ENCODE results near the gene WWOX. TPM values are rescaled to one million over a fixed set of nuclear protein-coding genes. Genes with fewer than 3 reads are reported as not detected.

Gene WWOX
- total and polyA plus RNA-seq, 2 of the 13 experiments (the other 11 are each of a cell fraction or from before 2014, with no cell fraction given): 9.1 to 37.4 TPM

- ATAC-seq: peak; percentile 53
These were observed 23.7 kb upstream of the WWOX start for GRCh38 chr16:78075800-78076199.

GRCh38 chr16:78081341-78081740 lies 18.1 kb upstream of the WWOX start:
- in situ Hi-C loops (cut with HindIII; ENCODE audit: extremely low pct_ligation_motif_present, low pct_unique_long_range_greater_than_20kb): no loop called here
- TF ChIP-seq MYC (CRISPR knock-in tag; IDR thresholded peaks at IDR 0.05; ENCODE audit: borderline replicate concordance): no peak
- TF ChIP-seq, protein P1, sequence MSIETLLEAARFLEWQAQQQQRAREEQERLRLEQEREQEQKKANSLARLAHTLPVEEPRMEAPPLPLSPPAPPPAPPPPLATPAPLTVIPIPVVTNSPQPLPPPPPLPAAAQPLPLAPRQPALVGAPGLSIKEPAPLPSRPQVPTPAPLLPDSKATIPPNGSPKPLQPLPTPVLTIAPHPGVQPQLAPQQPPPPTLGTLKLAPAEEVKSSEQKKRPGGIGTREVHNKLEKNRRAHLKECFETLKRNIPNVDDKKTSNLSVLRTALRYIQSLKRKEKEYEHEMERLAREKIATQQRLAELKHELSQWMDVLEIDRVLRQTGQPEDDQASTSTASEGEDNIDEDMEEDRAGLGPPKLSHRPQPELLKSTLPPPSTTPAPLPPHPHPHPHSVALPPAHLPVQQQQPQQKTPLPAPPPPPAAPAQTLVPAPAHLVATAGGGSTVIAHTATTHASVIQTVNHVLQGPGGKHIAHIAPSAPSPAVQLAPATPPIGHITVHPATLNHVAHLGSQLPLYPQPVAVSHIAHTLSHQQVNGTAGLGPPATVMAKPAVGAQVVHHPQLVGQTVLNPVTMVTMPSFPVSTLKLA (IDR thresholded peaks at IDR 0.05): peak; percentile 98
- H3K79me2 ChIP-seq (ENCODE audit: insufficient read depth, low read length): no peaks in the 10 kb centered on the region
- intact Hi-C loops (cut with micrococcal nuclease; ENCODE audit: unreplicated experiment): no loop called here
- H3K4me3 ChIP-seq (replicated peaks in 1 of 3; ENCODE audit: insufficient read depth in 1 of 3, low read depth in 2 of 3, low read length in 3 of 3): no peak overlapping the region
- no peaks in the 10 kb centered on the region for H3K4me1 ChIP-seq (ENCODE audit: insufficient read depth, low read length)
- CTCF ChIA-PET (ENCODE audit: low intra/inter-chr PET ratio, low total read pairs): no interaction called here
- FAIRE-seq (no peak), ATAC-seq (no peak), DNase-seq (ENCODE audit: low spot score) (no peak)
- no peaks in the 10 kb centered on the region for H4K20me1 ChIP-seq (ENCODE audit: insufficient read depth, low read length)
- H3K9ac ChIP-seq (ENCODE audit: insufficient read depth, low read depth, low read length): no peak overlapping the region
- H3K27me3 ChIP-seq (ENCODE audit: control insufficient read depth in 1 of 2, insufficient read depth in 2 of 2, low read length in 2 of 2): 0 out of 5 replicates have a peak, but pooled peaks cover 0 to 4% of the 10 kb centered on the region in 2 experiments
- 30% methylated on average over 4 of the region's 4 CpGs for WGBS (ENCODE audit: low lambda C conversion rate)
- BruUV-seq (replicated peaks): no TSS peak
- no peaks in the 10 kb centered on the region for H3K9me3 ChIP-seq (ENCODE audit: low read length)
- POLR2A ChIA-PET: no interaction called here
- no peaks in the 10 kb centered on the region for H3K36me3 ChIP-seq (replicated peaks in 1 of 2; ENCODE audit: control insufficient read depth in 1 of 2, insufficient read depth in 2 of 2, low read length in 2 of 2)
- H2AFZ ChIP-seq (ENCODE audit: low read length): no peak overlapping the region
- no peak overlapping the region for H3K27ac ChIP-seq (ENCODE audit: extremely low read length, insufficient read depth, low read length)
- no peak overlapping the region for H3K4me2 ChIP-seq (ENCODE audit: low read depth, low read length)

More at GRCh38 chr16:78075800-78076199, 23.7 kb upstream of the WWOX start:
- intact Hi-C loops (cut with micrococcal nuclease; ENCODE audit: unreplicated experiment) (no loop called here), in situ Hi-C loops (cut with HindIII; ENCODE audit: extremely low pct_ligation_motif_present, low pct_unique_long_range_greater_than_20kb) (no loop called here)
- no TSS peak for BruUV-seq (replicated peaks)
- no peaks in the 10 kb centered on the region for H3K27me3 ChIP-seq (ENCODE audit: control insufficient read depth in 1 of 2, insufficient read depth in 2 of 2, low read length in 2 of 2)
- POLR2A ChIA-PET: no interaction called here
- H4K20me1 ChIP-seq (ENCODE audit: insufficient read depth, low read length): no peaks in the 10 kb centered on the region
- peaks cover 8% of the 10 kb centered on the region; the same call in 1 of the 2 replicates for H3K4me1 ChIP-seq (ENCODE audit: insufficient read depth, low read length)
- no peak overlapping the region for H3K27ac ChIP-seq (ENCODE audit: extremely low read length, insufficient read depth, low read length)
- H3K4me3 ChIP-seq (replicated peaks in 1 of 3; ENCODE audit: insufficient read depth in 1 of 3, low read depth in 2 of 3, low read length in 3 of 3): no peak overlapping the region
- WGBS (ENCODE audit: low lambda C conversion rate): 3% methylated on average over 3 of the region's 3 CpGs
- no peaks in the 10 kb centered on the region for H3K79me2 ChIP-seq (ENCODE audit: insufficient read depth, low read length)
- DNase-seq (ENCODE audit: low spot score) (no peak), FAIRE-seq (no peak)
- TF ChIP-seq NFRKB (IDR thresholded peaks at IDR 0.05) (no peak), TCF7 (IDR thresholded peaks at IDR 0.05; ENCODE audit: low read depth) (no peak), ESRRA (CRISPR knock-in tag; IDR thresholded peaks at IDR 0.05; ENCODE audit: low read depth) (no peak), TARDBP (CRISPR knock-in tag; IDR thresholded peaks at IDR 0.05) (no peak), ZNF660 (CRISPR knock-in tag; IDR thresholded peaks at IDR 0.05; ENCODE audit: borderline replicate concordance, low read depth) (no peak), SAFB2 (CRISPR knock-in tag; IDR thresholded peaks at IDR 0.05; ENCODE audit: borderline replicate concordance, low read depth) (no peak), E2F5 (CRISPR knock-in tag; conservative IDR thresholded peaks at IDR 0.05) (no peak), EEA1 (CRISPR knock-in tag; IDR thresholded peaks at IDR 0.05; ENCODE audit: borderline replicate concordance) (no peak), ZNF614 (CRISPR knock-in tag; IDR thresholded peaks at IDR 0.05; ENCODE audit: borderline replicate concordance) (no peak)
- H2AFZ ChIP-seq (ENCODE audit: low read length): no peak overlapping the region
- no peak overlapping the region for H3K4me2 ChIP-seq (ENCODE audit: low read depth, low read length)
- no peak overlapping the region for H3K9ac ChIP-seq (ENCODE audit: insufficient read depth, low read depth, low read length)
- no peaks in the 10 kb centered on the region for H3K9me3 ChIP-seq (ENCODE audit: low read length)
- CTCF ChIA-PET (ENCODE audit: low intra/inter-chr PET ratio, low total read pairs): no interaction called here
- no peaks in the 10 kb centered on the region for H3K36me3 ChIP-seq (replicated peaks in 1 of 2; ENCODE audit: control insufficient read depth in 1 of 2, insufficient read depth in 2 of 2, low read length in 2 of 2)
